Measurements from ENCODE around the gene SELENOH. TPM values are rescaled to one million over a fixed set of nuclear protein-coding genes. Genes with fewer than 3 reads are reported as not detected.

SELENOH gene
- total and polyA plus RNA-seq, 7 donors, result 130 to 188 (median 149) TPM

DNA sequence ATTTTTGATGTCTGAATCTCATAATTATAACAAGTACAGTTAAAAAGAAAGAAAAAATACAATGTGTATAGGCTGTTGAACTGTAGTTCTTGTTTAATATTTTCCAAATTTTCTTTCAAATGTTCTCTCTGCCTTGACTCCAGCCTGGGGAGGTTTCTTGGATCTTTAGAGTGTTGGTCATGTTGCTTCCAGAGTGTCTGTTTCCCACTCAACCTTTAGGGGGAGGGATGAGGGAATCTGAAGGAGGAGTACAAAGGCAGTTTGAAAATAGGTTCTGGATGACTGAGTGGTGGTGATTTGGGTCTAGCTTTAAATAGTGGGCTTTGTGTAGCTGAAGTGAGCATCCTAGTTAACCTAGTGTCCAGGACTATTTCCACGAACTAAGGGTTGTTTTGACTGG lies 22.3 kb downstream of the SELENOH start:
- intact Hi-C loops (cut with DNase I), result loop anchor here (1.0 to 5.0 kb wide), 5 partner anchors 15 to 96 kb away; partner anchors contain the start of genes MED19, TMX2 and ZDHHC5
- Histone ChIP-seq H3K4me1 (peaks cover 0 to 46% (median 42%) of the 10 kb centered on the region in 4 donors), H3K27me3 (no peaks in the 10 kb centered on the region), H3K4me3 (peak overlapping the region; percentile 58 to 63 (median 60)), H3K27ac (peak overlapping the region; percentile 87 to 94 (median 90)), H3K9me3 (no peaks in the 10 kb centered on the region), H3K36me3 (no peaks in the 10 kb centered on the region)
- TF ChIP-seq, protein P1, sequence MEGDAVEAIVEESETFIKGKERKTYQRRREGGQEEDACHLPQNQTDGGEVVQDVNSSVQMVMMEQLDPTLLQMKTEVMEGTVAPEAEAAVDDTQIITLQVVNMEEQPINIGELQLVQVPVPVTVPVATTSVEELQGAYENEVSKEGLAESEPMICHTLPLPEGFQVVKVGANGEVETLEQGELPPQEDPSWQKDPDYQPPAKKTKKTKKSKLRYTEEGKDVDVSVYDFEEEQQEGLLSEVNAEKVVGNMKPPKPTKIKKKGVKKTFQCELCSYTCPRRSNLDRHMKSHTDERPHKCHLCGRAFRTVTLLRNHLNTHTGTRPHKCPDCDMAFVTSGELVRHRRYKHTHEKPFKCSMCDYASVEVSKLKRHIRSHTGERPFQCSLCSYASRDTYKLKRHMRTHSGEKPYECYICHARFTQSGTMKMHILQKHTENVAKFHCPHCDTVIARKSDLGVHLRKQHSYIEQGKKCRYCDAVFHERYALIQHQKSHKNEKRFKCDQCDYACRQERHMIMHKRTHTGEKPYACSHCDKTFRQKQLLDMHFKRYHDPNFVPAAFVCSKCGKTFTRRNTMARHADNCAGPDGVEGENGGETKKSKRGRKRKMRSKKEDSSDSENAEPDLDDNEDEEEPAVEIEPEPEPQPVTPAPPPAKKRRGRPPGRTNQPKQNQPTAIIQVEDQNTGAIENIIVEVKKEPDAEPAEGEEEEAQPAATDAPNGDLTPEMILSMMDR (IDR thresholded peaks at IDR 0.05), result peak; percentile 21 to 49 (median 46)
- TF ChIP-seq POLR2AphosphoS5 (IDR thresholded peaks at IDR 0.05) (no peak), POLR2A (IDR thresholded peaks at IDR 0.05) (no peak), EP300 (IDR thresholded peaks at IDR 0.05) (no peak)
- no peak for DNase-seq
- WGBS, 2 donors, result 4 to 24% methylated on average over 1 of the region's 1 CpG

DNA sequence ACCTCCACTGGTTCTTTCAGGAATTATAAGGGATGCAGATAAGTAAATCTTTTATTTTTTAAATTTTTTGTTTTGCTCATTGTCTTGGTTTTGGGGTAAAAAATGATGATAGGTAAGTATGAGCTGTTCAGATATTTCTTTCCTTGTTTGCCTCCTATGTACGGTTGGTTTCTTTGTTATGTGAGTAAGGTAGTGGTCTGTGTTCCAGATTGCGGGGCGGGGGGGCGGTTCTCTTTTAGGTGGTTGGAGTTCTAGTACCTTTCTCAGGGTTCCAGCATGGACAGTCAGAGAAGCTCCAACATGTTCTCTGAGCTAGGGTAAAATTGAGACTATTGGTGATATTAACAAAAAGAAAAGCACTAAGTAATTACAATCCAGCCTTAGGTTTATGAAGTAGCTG lies 22.7 kb downstream of the SELENOH start:
- Histone ChIP-seq H3K9me3 (no peaks in the 10 kb centered on the region), H3K36me3 (no peaks in the 10 kb centered on the region), H3K27ac (peak overlapping the region; percentile 87 to 94 (median 90)), H3K4me3 (peak overlapping the region; percentile 58 to 63 (median 60)), H3K4me1 (peaks cover 0 to 51% (median 45%) of the 10 kb centered on the region in 4 donors), H3K27me3 (no peaks in the 10 kb centered on the region)
- no peak for DNase-seq
- 12 to 42% methylated on average over 4 of the region's 4 CpGs for WGBS, 2 donors
- intact Hi-C loops (cut with DNase I), result loop anchor here (5.0 kb wide), 2 partner anchors 52 to 97 kb away; partner anchors contain the start of genes MED19, TMX2 and ZDHHC5
- TF ChIP-seq, protein P1 (IDR thresholded peaks at IDR 0.05), result no peak
- TF ChIP-seq EP300 (IDR thresholded peaks at IDR 0.05) (no peak), POLR2AphosphoS5 (IDR thresholded peaks at IDR 0.05) (no peak), POLR2A (IDR thresholded peaks at IDR 0.05) (no peak)

DNA sequence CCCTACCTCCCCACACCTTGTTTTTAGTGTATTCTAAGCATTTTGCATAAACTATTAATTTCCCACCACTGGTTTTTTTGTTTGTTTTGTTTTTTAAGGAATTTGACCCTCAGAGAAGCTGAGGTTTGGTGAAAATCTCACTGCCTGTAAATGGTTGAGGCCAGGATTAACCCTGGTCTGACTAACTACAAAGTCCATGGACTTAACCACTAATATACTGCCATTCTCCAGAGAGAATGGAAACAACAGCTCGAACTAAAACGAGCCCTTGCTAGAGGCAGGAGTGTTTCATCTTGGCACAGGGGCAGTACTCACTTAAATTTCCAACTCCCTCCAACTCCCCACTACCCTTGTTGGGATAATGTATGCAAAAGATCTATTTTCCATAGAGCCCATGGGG lies 23.3 kb downstream of the SELENOH start:
- H3K9me3 ChIP-seq, result no peaks in the 10 kb centered on the region
- no peaks in the 10 kb centered on the region for H3K27me3 ChIP-seq
- H3K36me3 ChIP-seq, result no peaks in the 10 kb centered on the region
- DNase-seq, result no peak
- TF ChIP-seq, protein P1 (IDR thresholded peaks at IDR 0.05), result no peak
- no peak for TF ChIP-seq POLR2AphosphoS5 (IDR thresholded peaks at IDR 0.05)
- TF ChIP-seq POLR2A (IDR thresholded peaks at IDR 0.05), result no peak
- TF ChIP-seq EP300 (IDR thresholded peaks at IDR 0.05), result no peak
- WGBS, 2 donors, result 7 to 45% methylated on average over 2 of the region's 2 CpGs
- H3K4me3 ChIP-seq, result peak overlapping the region; percentile 58 to 63 (median 60)
- peak overlapping the region; percentile 87 to 94 (median 90) for H3K27ac ChIP-seq
- H3K4me1 ChIP-seq, result peaks cover 0 to 56% (median 50%) of the 10 kb centered on the region in 4 donors
- intact Hi-C loops (cut with DNase I), result loop anchor here (5.0 kb wide), 2 partner anchors 52 to 97 kb away; partner anchors contain the start of genes MED19, TMX2 and ZDHHC5

DNA sequence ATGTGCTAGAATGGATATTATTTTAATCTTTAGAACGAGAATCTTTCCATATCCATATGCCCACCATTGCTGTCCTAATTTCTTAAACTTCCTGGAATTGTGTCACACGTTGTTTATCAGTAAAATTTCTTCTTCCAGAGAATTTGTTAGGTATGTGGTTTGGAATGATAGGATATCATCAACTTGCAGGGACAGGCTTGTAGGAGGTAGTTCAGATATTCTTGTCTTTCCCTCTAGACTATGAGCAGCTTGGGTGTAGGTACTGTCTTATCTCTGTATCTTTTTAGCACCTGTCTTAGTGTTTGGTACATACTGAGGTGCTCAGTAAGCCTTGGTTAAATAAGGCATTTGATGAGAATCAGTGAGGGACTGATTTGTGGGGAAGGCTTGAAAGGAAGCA lies 23.7 kb downstream of the SELENOH start:
- Histone ChIP-seq H3K27ac (peak overlapping the region; percentile 87 to 94 (median 90)), H3K4me1 (peaks cover 0 to 60% (median 54%) of the 10 kb centered on the region in 4 donors), H3K36me3 (no peaks in the 10 kb centered on the region), H3K9me3 (no peaks in the 10 kb centered on the region), H3K27me3 (no peaks in the 10 kb centered on the region), H3K4me3 (peak overlapping the region in 3 of 4 donors; percentile 7 to 63 (median 58))
- WGBS, 2 donors, result 6 to 47% methylated on average over 2 of the region's 2 CpGs
- no peak for DNase-seq
- intact Hi-C loops (cut with DNase I), result loop anchor here (5.0 kb wide), 2 partner anchors 53 to 98 kb away; partner anchors contain the start of genes MED19, TMX2 and ZDHHC5
- TF ChIP-seq, protein P1 (IDR thresholded peaks at IDR 0.05), result no peak
- TF ChIP-seq EP300 (IDR thresholded peaks at IDR 0.05) (no peak), POLR2AphosphoS5 (IDR thresholded peaks at IDR 0.05) (no peak), POLR2A (IDR thresholded peaks at IDR 0.05) (no peak)

Data from sigmoid colon (tissue), 7 donors.